ENCODE measurements around the gene GGT6. TPM values are rescaled to one million over a fixed set of nuclear protein-coding genes. Genes with fewer than 3 reads are reported as not detected.
A peak's percentile ranks its signal among the peaks of the same experiment; 100 is the strongest.
"Not testable (repeated sequence)": the region's sequence is repeated elsewhere in the genome, so short reads cannot be mapped to it uniquely, and the experiment has no call there.

GGT6 gene
- total RNA-seq, 4 donors from 2014 or later = 214 to 308 (median 283) TPM

GRCh38 chr17:4607261-4607741 is 46.9 kb upstream of the GGT6 start:
- no peak for DNase-seq
- in situ Hi-C loops (cut with MboI; ENCODE audit: low pct_ligation_motif_present in 1 of 4, low pct_unique_long_range_greater_than_20kb in 1 of 4, low sequenced_read_pairs in 3 of 4) = loop anchor here in 1 of 4 donors (25.0 kb wide), 1 partner anchor 170 kb away; the partner anchor contains the start of gene SPNS3
- intact Hi-C loops (cut with DNase I; ENCODE audit: low total_unique reads) = no loop called here
- H3K4me3 ChIP-seq = no peak overlapping the region
- no peaks in the 10 kb centered on the region for H3K27me3 ChIP-seq
- H3K4me1 ChIP-seq = peaks cover 0 to 10% (median 5%) of the 10 kb centered on the region in 4 donors
- 82% methylated on average over 23 of the region's 25 CpGs; no CpG with 5 or more reads in 1 of the 2 donors for WGBS, 2 donors (ENCODE audit: low coverage in 1 of 2)
- no peak for TF ChIP-seq EP300 (IDR thresholded peaks at IDR 0.05; ENCODE audit: low read depth)
- TF ChIP-seq, protein P1, sequence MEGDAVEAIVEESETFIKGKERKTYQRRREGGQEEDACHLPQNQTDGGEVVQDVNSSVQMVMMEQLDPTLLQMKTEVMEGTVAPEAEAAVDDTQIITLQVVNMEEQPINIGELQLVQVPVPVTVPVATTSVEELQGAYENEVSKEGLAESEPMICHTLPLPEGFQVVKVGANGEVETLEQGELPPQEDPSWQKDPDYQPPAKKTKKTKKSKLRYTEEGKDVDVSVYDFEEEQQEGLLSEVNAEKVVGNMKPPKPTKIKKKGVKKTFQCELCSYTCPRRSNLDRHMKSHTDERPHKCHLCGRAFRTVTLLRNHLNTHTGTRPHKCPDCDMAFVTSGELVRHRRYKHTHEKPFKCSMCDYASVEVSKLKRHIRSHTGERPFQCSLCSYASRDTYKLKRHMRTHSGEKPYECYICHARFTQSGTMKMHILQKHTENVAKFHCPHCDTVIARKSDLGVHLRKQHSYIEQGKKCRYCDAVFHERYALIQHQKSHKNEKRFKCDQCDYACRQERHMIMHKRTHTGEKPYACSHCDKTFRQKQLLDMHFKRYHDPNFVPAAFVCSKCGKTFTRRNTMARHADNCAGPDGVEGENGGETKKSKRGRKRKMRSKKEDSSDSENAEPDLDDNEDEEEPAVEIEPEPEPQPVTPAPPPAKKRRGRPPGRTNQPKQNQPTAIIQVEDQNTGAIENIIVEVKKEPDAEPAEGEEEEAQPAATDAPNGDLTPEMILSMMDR (IDR thresholded peaks at IDR 0.05) = no peak
- no peak for TF ChIP-seq POLR2A (IDR thresholded peaks at IDR 0.05)
- TF ChIP-seq POLR2AphosphoS5 (IDR thresholded peaks at IDR 0.05) = no peak
- no peaks in the 10 kb centered on the region for H3K36me3 ChIP-seq
- H3K9me3 ChIP-seq = no peaks in the 10 kb centered on the region
- H3K27ac ChIP-seq = peak overlapping the region; percentile 28 to 53 (median 46)

- Histone ChIP-seq H3K4me1 (peaks cover 0 to 10% (median 5%) of the 10 kb centered on the region in 4 donors), H3K36me3 (no peaks in the 10 kb centered on the region), H3K27me3 (no peaks in the 10 kb centered on the region), H3K27ac (peak overlapping the region in 1 of 4 donors; percentile 20), H3K9me3 (no peaks in the 10 kb centered on the region), H3K4me3 (no peak overlapping the region)
- no peak for TF ChIP-seq EP300 (IDR thresholded peaks at IDR 0.05; ENCODE audit: low read depth)
- TF ChIP-seq, protein P1 (IDR thresholded peaks at IDR 0.05) = no peak
- no peak for TF ChIP-seq POLR2AphosphoS5 (IDR thresholded peaks at IDR 0.05)
- TF ChIP-seq POLR2A (IDR thresholded peaks at IDR 0.05) = no peak
- intact Hi-C loops (cut with DNase I; ENCODE audit: low total_unique reads) = no loop called here
- in situ Hi-C loops (cut with MboI; ENCODE audit: low pct_ligation_motif_present in 1 of 4, low pct_unique_long_range_greater_than_20kb in 1 of 4, low sequenced_read_pairs in 3 of 4) = loop anchor here in 1 of 4 donors (25.0 kb wide), 1 partner anchor 169 kb away; the partner anchor contains the start of gene SPNS3
- 61% methylated on average over 12 of the region's 12 CpGs; no CpG with 5 or more reads in 1 of the 2 donors for WGBS, 2 donors (ENCODE audit: low coverage in 1 of 2)
- DNase-seq = peak; percentile 35
These were observed 45.4 kb upstream of the GGT6 start for GRCh38 chr17:4605826-4606225.

- H3K27ac ChIP-seq = peak overlapping the region in 1 of 4 donors; percentile 21
- H3K9me3 ChIP-seq; H3K4me3 ChIP-seq; DNase-seq; intact Hi-C loops (cut with DNase I; ENCODE audit: low total_unique reads); H3K4me1 ChIP-seq; H3K36me3 ChIP-seq; H3K27me3 ChIP-seq: not testable (repeated sequence)
- in situ Hi-C loops (cut with MboI; ENCODE audit: low pct_ligation_motif_present in 1 of 4, low pct_unique_long_range_greater_than_20kb in 1 of 4, low sequenced_read_pairs in 3 of 4) = loop anchor here in 1 of 4 donors (25.0 kb wide), 1 partner anchor 167 kb away; the partner anchor contains the start of gene SPNS3
- WGBS, 2 donors (ENCODE audit: low coverage in 1 of 2) = 82 to 91% methylated on average over 7 to 11 of the region's 11 CpGs
These were observed 44.4 kb upstream of the GGT6 start for GRCh38 chr17:4604736-4605135.

DNA sequence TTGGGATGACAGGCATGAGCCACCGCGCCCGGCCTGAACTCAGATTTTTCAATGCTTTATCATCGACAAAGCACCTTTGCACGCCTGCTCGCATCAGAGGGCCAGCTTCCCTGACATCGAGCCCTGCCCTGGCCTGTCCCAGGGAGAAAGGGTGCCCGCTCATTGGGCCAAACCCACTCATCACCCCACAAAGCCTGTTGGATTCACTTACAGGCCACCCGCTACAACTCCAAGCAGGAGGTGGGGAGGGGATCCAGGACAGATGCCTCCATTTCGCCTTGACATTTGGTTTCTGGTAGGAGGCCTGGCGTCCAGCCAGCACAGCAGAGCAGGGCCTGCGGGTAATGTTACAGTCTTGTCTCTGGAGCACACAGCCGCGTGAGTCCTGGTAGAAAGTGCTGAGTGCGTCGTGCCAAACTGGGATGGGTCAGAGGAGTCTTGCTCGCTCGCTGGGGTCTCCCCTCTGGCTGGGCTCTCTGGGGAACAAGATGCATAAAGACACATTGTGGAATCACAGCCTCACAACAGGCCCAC is 43.8 kb upstream of the GGT6 start:
- Histone ChIP-seq H3K4me3 (no peak overlapping the region), H3K4me1 (peaks cover 0 to 12% (median 6%) of the 10 kb centered on the region in 4 donors), H3K9me3 (no peaks in the 10 kb centered on the region), H3K36me3 (no peaks in the 10 kb centered on the region), H3K27me3 (no peaks in the 10 kb centered on the region), H3K27ac (peak overlapping the region in 1 of 4 donors; percentile 21)
- no peak for DNase-seq
- in situ Hi-C loops (cut with MboI; ENCODE audit: low pct_ligation_motif_present in 1 of 4, low pct_unique_long_range_greater_than_20kb in 1 of 4, low sequenced_read_pairs in 3 of 4) (loop anchor here in 1 of 4 donors (25.0 kb wide), 1 partner anchor 167 kb away; the partner anchor contains the start of gene SPNS3), intact Hi-C loops (cut with DNase I; ENCODE audit: low total_unique reads) (no loop called here)
- no peak for TF ChIP-seq POLR2A (IDR thresholded peaks at IDR 0.05)
- TF ChIP-seq, protein P1 (IDR thresholded peaks at IDR 0.05) = no peak
- no peak for TF ChIP-seq POLR2AphosphoS5 (IDR thresholded peaks at IDR 0.05)
- TF ChIP-seq EP300 (IDR thresholded peaks at IDR 0.05; ENCODE audit: low read depth) = no peak
- 80% methylated on average over 18 of the region's 18 CpGs; no CpG with 5 or more reads in 1 of the 2 donors for WGBS, 2 donors (ENCODE audit: low coverage in 1 of 2)
